Measurements from ENCODE around the gene HELZ.

DNA sequence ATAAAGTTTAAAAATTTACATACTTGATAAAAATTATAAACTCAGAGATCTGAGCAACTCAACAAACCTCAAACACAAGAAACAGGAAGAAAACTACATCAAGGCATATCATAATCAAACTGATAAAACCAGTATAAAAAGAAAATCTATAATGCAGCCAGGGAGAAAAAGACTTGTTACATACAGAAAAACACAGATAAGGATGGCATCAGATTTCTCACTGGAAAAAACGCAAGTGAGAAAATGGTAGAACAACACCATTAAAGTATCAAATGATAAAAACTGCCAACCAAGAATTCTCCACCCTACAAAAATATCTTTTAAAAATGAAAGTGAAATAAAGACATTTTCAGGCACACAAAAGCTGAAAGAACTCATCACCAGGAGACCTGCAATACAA lies 129.6 kb downstream of the HELZ start:
- TF ChIP-seq GATA2 (IDR thresholded peaks at IDR 0.05; ENCODE audit: low read depth, low read length) (no peak), GATA3 (IDR thresholded peaks at IDR 0.05; ENCODE audit: low read depth, low read length) (no peak; the same call in 1 of the 2 replicates)

Data from SH-SY5Y (cell line).